GM18870 (cell line): ENCODE results near the gene CAMK1D.
A peak's percentile ranks its signal among the peaks of the same experiment; 100 is the strongest.

ENCODE experiments used
- ATAC-seq: cut with Tn5 transposase; IDR thresholded peaks from one replicate; pipeline ENCODE4 v1.9.1; 2021; ENCODE audit warnings: moderate library complexity; ENCODE audit not compliant: unreplicated experiment

Gene CAMK1D

DNA sequence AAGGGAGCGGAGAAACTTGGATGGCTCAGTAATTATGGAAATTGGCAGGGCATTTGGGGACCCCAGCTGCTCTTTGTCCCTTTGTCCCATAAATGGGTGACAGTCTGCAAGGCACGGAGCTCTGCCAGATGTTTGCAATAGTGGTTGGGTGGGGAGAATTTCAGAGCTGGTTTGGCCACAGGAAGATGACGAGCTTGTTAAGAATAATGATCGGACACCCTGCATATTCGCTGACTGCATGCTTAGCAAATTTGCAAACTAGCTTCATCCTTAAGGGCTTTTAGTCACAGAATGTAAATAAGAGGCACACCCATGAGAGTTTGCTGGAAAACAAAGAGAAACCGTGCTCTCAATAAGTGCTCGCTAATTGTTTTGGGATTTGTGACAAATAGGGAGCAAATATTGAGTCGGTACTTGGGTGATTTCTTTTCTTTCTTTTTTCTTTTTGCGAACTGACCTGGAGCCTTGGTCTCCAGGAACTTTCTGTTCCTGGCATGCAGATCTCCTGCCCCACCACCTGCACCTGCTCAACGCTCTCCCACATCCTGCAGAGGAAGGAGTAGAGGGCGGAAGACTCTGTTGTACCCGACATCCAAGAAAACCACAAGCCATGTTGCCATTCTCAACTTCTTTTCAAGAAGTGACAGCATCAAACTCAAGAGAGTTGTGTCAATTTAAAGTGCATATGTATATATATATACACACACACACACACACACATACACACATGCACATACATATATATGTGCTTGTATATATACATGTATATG is 238.9 kb downstream of the CAMK1D start:
- no peak for ATAC-seq

DNA sequence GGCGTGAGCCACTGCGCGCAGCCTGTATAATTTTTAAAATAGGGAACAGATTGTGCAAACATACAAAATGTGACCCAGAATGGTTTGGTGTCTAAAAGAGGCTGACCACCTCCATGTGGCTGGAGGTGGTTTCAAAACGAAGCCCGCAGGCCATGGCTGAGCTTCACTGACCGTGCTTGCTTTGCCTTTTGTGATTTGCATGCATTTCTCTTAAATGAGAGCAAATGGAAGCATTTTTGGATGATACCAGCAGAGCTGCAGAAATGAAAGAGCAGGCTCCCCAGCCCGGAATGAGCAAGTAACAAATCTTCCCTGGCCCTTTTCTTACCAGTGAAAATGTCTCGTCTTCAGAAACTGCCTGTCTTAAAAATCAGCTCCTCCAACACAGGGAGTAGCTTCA is 239.9 kb downstream of the CAMK1D start:
- no peak for ATAC-seq

DNA sequence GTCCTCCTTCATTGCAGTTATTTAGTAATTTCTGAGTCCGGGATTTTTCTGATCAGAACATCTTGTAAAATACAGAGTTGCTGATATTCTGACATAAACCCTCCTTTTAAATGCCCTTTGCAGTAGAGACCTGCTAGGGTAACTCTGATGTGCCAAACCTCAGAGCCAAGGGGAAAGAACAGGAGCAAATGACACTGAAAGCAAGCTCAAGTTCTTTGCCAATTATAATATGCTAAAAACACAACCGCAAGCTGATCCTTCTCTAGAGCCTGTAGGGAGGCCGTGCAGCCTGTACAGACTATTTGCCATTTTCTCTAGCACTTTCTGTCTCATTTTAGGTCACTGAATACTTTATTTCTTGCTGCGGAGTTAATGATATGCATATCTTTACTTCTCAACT is 240.4 kb downstream of the CAMK1D start:
- no peak for ATAC-seq

DNA sequence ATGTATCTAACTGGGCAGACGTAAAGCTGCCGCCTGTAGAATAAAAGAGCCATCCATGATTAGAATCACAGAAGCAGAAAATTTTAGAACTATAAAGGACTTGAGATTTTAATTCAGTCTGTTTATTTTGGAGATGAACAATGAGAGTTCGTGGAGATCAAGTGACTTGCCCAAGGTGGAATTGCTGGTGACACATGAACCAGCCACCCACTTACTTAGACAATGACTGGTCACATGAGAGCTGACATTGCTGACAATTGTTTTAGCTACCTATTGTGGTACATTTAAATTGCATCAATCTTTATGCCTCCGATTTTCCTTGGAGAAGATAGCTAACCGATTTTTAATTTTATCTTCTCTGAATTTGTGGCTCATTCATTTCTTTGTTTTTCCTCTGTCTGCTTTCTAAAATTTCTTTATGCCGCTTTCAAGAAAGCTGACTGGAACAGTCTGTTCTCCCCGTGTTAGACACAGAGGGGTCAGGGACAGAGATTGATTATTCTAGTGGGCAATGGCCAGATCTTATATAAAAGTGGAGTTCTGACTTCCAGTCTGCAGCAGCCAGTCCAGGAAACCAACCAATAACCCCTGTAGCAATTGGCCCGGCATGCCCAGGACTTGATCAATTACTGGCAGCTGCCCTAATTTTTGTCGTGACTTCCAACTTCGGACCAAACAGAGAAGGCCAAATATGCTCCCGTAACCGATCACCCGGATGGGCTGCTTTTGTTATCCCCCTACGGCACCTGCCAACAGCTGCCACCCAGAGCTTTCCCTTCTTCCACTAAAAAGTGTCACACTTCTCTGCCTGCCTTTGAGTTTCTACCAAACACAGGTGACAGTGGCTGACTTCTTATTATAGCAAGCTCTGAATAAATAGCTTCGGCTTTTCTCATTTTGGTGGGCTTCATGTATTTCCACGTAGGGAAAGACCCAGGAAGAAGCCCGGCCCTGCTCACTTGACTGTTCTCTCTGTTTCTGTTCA is 241.6 kb downstream of the CAMK1D start:
- no peak for ATAC-seq

DNA sequence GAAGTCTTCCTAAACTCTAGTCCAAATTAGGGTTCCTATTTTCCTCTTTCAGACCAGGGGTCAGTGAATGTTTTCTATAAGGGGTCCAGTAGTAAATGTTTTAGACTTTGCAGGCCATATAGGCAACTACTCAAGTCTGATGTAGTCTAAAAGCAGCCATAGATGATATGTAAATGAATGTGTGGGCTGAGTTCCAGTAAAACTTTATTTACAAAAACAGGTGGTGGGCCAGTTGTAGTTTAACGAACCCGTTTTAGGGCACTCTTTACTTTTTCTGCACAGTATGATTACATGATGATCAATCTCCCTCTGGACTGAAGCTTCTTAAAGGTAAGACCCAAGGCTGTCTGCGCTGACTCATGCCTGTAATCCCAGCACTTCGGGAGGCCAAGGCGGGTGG is 243.6 kb downstream of the CAMK1D start:
- ATAC-seq, result no peak

DNA sequence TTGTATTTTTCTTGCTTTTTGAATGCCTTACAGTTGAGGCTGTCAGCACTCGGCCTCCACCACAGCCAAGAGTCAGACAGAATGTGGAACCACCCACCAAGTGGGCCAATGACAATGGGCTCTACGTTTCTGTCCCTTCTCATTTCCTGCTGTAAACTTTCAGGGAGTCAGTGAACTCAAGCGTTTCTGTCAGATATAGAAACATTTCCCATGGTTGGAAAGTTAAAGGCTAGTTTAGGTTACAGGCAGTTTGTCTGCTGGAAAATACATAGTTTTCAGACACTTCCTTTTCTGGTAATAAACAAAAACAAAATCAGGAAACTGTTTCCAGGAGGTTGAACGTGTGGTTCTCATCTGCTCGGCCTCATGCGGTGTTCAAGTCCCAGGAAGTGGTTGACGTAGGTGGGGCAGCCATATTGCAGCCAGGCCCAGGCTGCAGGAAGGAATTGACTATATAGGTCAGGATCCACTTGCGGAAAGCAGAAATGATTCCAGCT is 245.1 kb downstream of the CAMK1D start:
- ATAC-seq, result no peak

DNA sequence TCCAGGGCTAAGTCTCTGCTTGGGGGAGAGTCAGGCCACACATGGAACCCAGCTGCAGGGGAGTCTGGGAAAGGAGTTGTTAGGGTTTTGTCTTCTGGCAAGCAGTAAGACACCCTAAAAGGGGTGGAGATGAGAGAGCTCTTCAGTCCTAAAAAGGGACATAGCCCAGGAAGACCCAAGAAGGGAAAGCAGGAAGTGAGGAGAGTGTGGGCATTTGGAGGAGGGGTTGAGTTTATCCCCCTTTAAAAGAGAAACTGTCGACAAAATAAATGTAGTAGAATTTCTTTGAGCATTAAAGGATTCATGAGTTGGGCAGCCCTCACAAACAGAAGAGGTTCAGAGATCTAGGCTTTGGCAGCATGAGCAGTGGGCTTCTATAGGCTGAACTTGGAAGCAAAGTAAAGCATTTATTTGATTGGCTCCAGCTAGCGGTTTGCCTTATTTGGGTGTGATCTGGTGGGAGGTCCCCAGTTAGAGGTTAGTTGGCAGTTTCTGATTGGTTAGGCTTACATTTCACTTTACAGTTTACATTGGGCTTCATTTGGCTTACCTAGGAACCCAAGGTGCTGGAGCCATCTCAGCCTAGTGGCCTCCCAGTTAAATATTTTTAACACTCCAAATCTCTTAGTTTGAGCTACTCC is 246.7 kb downstream of the CAMK1D start:
- no peak for ATAC-seq

DNA sequence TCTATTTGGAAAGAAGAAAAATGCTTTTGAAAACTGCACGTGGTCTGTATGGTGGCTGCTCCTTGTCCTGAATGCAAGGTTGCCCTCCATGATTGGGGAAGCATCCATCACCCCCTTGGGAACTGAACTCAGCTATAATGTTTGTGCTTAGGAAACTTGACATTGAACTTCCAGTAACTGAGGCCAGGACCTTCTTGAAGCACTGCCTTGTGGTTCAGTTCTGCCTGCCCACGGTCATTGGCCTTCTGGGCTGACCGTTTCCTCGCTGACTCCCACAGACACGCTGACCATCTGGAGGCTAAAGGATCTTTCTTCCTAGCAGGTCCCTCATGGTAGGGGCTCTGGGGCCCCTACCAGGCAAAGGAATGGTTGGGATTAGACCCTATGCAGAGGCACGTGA is 247.8 kb downstream of the CAMK1D start:
- ATAC-seq, result no peak

DNA sequence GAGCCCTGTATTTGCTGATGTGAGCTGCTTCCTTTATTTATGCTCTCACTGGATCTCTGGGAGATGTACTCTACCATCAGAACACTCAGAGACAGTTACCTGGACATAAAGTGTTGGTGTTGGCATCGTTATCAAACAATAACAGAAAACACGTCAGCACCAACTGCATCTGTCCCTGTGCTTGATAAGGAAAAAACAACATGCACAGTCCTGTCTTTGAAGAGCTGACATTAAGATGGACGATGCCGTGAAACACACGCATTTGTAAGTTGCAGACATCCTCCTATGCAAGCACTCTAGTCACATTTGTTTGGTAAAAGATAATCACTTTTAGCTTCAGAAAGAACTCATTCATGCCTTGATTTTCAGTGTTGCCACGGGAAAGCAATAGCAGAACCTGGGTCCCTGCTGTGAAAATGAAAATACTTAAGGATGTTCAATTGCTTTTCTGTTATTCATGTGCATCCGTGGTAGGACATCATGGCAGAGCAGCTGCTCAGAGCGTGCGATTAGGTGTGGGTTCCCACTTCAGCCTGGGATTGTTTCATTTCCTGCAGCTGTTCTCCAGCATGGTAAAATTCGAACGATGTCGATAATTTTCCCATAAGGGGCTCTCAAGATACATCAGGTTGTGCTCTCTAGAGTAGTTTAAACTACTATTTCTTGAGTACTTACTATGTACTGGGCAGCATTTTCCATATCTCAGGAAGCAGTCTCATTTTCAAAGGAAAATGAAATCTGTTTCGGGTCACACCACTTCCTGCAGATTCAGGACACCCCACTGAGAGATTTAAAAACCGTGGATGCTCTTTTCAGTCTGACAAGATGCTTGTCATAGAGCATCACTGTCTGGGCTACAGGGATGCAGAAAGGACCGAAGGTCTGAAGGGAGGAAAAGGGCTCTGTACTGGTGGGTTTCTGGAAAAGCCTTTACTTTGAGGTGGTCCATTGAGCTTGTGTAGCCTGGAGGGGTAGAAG is 248.7 kb downstream of the CAMK1D start:
- ATAC-seq, result no peak

DNA sequence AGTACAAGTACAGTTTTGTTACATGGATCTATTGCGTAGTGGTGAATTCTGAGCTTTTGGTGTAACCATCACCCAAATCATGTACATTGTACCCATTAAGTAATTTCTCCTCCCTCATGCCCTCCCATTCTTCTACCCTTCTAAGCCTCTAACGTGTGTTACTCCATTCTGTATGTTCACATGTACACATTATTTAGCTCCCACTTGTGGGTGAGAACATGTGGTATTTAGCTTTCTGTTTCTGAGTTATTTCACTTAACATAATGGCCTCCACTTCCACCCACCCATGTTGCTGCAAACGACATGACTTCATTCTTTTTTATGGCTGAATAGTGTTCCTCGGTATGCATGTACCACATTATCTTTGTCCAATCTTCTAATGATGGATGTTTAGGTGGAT is 251.3 kb downstream of the CAMK1D start:
- no peak for ATAC-seq

DNA sequence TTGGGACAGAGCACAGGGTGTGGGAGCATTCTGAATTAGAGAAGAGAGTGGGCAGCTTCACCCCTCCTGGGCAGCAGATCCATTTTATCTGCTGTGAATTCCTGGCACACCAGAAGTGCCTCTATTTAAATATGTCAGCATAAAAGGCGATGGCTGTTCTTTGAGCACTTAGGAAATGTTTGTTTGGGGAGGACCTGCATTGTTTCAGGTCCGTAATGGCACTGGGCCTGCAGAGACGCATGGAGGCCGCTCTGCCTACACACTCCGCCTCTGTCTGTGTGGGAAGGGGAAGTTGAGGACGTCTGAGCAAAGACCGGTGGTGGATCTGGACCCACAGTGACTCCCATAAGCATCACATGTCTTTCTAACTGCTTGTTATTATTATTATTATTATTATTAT is 253.2 kb downstream of the CAMK1D start:
- ATAC-seq, result no peak

DNA sequence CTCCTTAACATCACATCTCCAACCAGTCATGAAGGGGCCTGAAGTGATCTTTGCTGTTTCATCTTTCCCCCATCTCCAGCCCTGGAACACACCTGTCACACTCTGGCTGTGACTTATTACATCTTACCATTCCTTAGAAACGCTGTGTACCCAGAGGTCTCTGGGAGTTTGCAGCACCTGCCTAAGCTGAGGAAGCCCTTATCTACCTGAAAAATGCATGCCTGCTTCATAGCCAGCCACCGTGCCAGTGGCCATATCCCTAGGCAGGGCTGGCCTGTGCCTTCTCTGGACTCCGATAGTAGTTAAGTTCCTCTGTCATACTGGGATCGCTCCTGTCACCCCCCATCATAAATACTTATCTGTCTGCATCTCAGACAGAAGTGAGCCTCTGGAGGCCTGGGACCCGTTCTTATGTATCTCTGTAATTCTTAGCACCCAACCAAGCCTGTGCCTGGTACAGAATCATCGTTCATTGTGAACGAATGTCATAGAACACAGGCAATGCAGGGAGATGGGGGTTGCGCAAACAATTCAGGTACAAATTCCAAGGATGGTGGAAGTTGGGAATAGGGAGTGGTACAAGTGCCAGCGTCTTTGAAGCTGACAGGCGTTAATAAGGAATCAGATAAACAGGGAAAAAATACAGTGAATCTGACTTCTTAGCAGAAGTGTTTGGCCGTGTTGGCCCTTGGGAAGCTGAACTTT is 254.6 kb downstream of the CAMK1D start:
- ATAC-seq, result no peak

DNA sequence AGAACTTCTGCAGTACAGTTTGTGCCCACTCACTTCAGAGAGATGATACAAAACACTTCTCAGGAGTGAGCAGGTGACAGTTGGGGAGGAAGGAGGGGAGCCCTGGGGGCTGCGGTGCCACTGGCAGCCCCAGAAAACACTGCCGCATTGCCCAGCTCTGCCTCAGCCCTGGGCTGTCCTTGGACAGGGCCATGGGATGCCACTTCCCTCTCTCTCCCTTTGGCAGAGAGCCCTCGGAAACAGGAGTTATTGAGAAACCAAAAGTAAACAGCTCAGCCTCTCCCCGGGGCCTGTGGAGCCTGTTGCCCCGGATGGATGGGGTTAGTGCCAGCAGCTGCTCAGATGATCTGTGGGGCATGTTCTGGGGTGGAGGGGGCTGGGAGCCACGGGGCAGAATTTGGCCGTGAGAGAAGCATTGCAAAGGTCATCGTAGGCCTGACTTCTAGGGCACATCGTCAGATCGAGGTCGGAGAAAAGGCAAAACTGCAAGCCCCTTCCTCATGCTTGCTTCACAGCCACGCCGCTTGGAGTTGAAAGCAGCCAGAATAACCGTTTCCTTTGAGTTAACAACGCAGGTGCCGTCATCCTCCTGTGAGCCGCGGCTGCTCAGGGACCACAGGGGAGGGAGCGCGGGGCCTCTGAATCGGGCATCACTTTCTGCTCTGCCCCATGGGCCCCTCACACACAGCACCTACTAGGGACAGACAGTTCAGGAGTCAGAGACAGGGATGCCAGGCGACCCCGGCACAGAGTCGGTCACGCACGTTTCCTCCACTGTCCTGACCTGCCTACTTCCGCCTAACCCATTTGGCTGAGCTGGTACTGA is 256.4 kb downstream of the CAMK1D start:
- ATAC-seq, result peak; percentile 51

DNA sequence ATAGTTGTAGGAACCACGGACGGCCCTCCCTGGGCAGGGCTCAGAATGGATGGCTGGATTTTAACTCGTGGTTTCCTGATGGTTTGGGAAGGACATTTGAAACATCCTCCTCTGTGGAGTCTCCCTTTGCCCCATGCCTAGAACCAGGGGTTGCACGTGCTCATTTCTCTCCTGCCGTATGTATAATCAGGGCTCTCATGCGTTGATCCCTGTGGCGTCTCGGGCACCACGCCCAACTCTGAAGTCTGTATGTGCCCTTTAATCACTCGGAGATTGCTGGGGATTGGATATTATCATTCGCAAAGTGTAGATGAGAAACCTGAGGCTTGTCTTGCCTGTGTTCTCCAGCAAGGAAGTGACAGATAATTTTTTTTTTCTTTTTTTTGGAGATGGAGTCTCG is 257.1 kb downstream of the CAMK1D start:
- ATAC-seq, result no peak

DNA sequence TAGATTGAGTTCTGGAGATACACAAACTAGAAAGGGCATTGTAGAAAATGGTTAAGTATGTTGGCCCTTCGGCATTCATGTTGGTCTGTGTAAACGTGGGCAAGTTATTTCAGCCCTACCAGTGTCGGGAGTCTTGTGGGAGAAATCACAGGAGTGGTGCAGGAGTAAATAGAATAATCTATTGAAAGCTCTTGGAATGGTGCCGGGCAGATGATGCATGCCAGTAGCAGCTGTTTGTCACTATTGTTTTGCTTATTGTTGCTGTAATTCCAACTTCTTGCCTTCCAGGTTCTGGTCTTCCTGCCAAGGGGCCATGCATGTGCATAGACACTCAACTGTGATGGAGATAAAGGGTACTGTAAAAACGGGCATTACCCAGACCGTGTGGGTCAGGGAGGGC is 259.4 kb downstream of the CAMK1D start:
- no peak for ATAC-seq

DNA sequence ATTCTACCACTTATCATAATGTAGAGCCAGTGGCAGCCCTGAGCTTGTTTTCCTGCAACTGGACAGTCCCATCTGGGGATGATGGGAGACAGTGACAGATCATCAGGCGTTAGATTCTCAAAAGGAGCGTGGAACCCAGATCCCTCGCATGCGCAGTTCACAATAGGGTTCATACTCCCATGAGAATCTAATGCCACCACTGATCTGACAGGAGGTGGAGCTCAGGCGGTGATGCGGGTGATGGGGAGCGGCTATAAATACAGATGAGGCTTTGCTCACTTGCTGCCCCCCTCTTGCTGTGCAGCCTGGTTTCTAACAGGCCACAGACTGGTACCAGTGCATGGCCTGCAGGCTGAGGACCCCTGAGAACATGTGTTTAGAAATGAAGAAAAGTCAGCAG is 260.1 kb downstream of the CAMK1D start:
- no peak for ATAC-seq

DNA sequence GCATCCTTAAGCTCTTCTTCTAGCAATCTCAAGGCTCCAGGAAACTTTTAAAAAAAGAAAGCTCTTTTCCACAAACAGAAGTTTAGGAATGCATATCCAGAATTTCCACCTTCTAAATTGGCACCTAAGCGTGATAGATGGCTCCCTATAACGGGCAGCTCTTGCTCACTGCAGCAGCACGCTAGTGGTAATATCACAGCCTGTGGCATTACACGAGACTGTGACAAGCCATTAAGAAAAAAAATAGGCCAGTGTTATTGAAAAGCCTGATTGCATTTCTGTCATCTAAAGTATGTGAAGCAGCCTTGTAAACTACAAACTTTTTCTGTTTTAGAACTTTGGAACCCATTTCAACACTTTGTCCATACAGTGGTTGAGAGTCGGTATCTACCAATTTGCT is 263.8 kb downstream of the CAMK1D start:
- no peak for ATAC-seq

DNA sequence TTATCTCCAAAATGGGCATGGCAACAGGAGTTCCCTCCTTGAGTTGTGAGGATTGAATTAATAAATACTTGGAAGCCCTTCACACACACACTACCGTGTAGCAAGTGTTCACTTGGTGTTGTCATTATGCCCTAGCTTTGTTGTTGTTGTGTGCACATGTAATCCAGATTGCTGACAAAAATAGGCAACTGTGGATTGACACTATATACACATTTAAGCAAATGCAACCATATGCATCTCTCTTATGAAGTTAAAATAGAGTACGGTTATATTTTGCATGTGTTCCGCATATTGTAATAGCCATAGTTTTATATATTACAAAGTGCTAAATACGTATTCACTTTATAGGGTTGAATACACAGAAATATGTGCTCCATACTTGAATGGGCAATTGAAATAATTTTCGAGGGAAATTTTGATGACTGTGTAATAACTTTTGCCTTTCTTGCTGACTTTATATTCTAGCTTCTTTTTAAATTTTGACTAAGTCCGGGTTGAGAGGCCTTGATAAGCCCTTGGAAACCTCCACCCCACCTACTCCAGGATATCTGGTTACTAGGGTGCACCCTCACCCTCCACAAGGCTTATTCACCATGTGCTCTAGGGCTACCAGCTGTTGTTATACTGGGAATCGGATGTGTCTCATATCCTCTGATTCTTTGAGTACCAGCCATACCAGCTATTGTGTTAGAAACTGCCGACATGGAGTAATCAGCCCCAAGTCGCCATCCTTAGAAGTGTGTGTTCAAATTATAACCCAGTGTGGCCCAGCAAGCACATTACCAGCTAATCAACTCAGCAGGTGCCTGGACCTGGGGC is 265.0 kb downstream of the CAMK1D start:
- no peak for ATAC-seq
